HUES48 (cell line): ENCODE data around the gene ARHGEF17.

Source experiments
- H3K27ac ChIP-seq: one replicate; pipeline ENCODE4 v1.7.0; 2013; ENCODE audit warnings: low read depth, low read length, inconsistent platforms
- H3K27me3 ChIP-seq: 2 replicates; pipeline ENCODE4 v1.6.1; 2013; ENCODE audit warnings: mild to moderate bottlenecking, low read length; ENCODE audit not compliant: control insufficient read depth, insufficient read depth
- H3K36me3 ChIP-seq: 2 replicates; pipeline ENCODE4 v1.6.1; 2013; ENCODE audit warnings: low read length; ENCODE audit not compliant: control insufficient read depth, insufficient read depth
- H3K4me1 ChIP-seq: 2 replicates; pipeline ENCODE4 v1.6.1; 2013; ENCODE audit warnings: mild to moderate bottlenecking, low read length; ENCODE audit not compliant: control insufficient read depth, insufficient read depth
- H3K4me3 ChIP-seq: 2 replicates; pipeline ENCODE4 v1.5.1; 2013; ENCODE audit warnings: mild to moderate bottlenecking, low read depth, low read length
- H3K9ac ChIP-seq: 2 replicates; pipeline ENCODE4 v1.6.1; 2013; ENCODE audit warnings: mild to moderate bottlenecking, low read depth, low read length, moderate library complexity
- H3K9me3 ChIP-seq: 2 replicates; pipeline ENCODE4 v1.6.1; 2013; ENCODE audit warnings: low read length; ENCODE audit not compliant: control insufficient read depth, insufficient read depth

Gene ARHGEF17

DNA sequence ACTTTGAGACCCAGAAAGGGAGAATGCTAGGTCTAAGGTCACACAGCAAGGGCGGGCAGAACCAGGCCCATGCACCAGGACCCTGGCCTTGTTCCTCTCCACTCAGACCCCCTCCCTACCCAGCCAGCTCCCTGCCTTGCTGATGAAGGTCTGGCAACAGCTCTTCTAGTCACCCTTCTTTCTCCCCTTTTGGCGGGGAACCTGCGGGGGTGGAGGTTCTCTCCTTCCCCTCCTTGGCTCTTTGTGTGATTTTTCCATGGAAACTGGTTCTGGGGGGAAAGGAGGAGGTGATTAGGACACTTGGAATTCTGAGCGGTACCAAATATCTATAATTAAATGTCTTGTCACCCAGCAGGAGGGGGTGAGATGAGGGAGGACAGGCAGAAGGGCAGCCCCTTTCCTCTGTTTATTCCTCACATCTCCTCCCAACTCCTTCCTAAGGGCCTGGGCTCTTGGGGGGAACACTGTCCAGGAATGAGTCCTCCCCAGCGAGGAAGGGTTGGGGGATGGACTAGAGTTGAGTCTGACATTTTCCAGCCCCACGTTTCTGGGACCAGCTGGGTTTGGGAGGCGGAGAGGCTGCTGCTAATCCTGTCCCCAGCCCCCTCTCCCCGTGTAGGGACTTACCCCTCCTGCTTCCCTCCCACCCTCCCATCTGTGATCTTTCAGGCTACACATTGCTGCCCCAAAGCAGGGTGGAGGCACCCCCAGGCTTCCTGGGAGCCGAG is 7.4 kb downstream of the ARHGEF17 start:
- no peaks in the 10 kb centered on the region for H3K9me3 ChIP-seq
- H3K4me1 ChIP-seq: no peaks in the 10 kb centered on the region
- H3K36me3 ChIP-seq: no peaks in the 10 kb centered on the region
- H3K4me3 ChIP-seq: no peak overlapping the region
- peaks cover 4% of the 10 kb centered on the region; the same call in 1 of the 2 replicates for H3K27me3 ChIP-seq
- no peak overlapping the region for H3K9ac ChIP-seq
- H3K27ac ChIP-seq: no peak overlapping the region

DNA sequence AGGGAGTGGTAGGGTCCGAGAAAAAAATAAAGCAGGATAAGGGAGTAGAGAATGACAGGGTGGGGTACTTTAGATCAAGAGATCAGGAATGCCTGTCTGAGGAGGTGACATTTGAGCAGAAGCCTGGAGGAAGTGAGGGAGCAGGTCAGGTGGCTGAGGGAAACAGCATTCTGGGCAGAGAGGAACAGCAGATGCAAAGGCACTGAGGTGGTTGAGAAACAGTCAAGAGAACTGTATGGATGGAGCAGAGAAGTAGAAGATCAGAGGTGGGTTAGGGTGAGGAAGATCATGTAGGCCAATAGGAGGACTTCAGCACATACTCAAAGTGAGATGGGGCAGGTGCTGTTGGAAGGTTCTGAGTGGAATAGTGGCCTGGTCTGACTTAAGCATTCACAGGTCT is 8.3 kb downstream of the ARHGEF17 start:
- no peak overlapping the region for H3K9ac ChIP-seq
- no peaks in the 10 kb centered on the region for H3K27me3 ChIP-seq
- 0 out of 2 replicates have a peak, but pooled peaks cover 4% of the 10 kb centered on the region for H3K4me1 ChIP-seq
- no peak overlapping the region for H3K4me3 ChIP-seq
- no peak overlapping the region for H3K27ac ChIP-seq
- no peaks in the 10 kb centered on the region for H3K9me3 ChIP-seq
- no peaks in the 10 kb centered on the region for H3K36me3 ChIP-seq

DNA sequence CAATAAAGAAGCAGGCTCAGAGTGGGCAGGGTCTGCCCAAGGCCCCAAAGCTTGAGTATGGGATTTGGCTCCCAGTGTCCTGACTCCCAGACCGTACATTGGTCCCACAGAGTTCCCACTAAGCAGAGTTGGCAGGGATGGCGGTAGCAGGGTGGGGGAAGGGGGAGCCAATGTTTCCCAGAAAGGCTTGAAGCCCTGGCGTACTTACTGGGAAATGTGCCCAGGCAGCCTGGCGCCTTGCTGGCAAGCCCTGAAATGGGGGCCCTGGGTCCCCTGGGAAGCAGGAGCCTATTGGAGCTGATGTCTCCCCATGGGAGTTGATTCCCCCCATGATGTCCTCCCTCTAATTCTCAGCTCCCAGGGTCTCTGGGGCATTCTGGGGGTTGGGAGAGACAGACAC is 9.3 kb downstream of the ARHGEF17 start:
- Histone ChIP-seq H3K4me3 (no peak overlapping the region), H3K9me3 (no peaks in the 10 kb centered on the region), H3K27ac (no peak overlapping the region), H3K4me1 (peaks cover 11% of the 10 kb centered on the region), H3K27me3 (peaks cover 3% of the 10 kb centered on the region; the same call in 1 of the 2 replicates), H3K9ac (no peak overlapping the region), H3K36me3 (no peaks in the 10 kb centered on the region)

DNA sequence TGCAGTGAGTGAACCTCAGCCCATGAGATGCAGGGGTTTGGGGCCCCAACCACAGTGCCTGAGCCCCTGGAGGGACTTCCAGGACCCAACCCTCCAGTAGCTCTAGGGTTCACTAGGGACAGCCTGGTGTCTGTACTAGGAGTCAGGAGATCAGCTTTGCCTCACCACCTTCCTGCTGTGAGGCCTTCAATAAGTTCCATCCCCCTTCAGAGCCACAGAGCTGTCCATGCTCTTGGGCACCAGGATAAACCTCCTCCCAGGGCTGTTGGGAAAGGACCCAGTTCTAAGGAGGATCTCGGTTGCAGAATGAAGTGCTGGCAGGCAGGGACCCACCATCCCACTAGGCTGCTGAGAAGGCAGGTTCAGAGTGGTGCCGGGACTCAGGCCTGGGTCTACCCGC is 9.7 kb downstream of the ARHGEF17 start:
- H3K27ac ChIP-seq: no peak overlapping the region
- no peaks in the 10 kb centered on the region for H3K9me3 ChIP-seq
- no peaks in the 10 kb centered on the region for H3K36me3 ChIP-seq
- H3K4me3 ChIP-seq: no peak overlapping the region
- H3K27me3 ChIP-seq: peaks cover 5% of the 10 kb centered on the region; the same call in 1 of the 2 replicates
- H3K9ac ChIP-seq: no peak overlapping the region
- peaks cover 16% of the 10 kb centered on the region for H3K4me1 ChIP-seq

DNA sequence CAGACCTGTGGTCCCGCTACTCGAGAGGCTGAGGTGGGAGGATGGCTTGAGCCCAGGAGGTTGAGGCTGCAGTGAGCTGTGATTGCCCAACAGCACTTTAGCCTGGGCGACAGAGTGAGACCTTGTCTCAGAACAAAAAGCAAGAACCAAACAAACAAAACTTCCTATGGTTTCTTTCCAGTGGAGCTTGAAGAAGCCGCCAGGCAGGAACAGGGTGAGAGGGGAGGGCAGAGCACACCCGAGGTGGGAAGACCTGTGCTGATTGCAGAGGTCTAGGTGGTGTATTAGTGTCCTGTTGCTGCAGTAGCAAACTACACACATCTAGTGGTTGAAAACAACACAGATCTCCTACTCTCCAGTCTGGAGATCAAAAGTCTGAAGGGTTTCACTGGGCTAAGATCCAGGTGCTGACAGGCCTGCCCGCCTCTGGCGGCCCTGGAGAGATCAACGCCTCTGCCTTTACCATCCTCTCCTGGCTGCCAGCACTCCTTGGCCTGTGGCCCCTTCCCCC is 10.5 kb downstream of the ARHGEF17 start:
- Histone ChIP-seq H3K9ac (no peak overlapping the region), H3K4me3 (no peak overlapping the region), H3K27ac (no peak overlapping the region), H3K4me1 (peaks cover 22% of the 10 kb centered on the region), H3K9me3 (no peaks in the 10 kb centered on the region), H3K36me3 (no peaks in the 10 kb centered on the region), H3K27me3 (peaks cover 5% of the 10 kb centered on the region; the same call in 1 of the 2 replicates)

DNA sequence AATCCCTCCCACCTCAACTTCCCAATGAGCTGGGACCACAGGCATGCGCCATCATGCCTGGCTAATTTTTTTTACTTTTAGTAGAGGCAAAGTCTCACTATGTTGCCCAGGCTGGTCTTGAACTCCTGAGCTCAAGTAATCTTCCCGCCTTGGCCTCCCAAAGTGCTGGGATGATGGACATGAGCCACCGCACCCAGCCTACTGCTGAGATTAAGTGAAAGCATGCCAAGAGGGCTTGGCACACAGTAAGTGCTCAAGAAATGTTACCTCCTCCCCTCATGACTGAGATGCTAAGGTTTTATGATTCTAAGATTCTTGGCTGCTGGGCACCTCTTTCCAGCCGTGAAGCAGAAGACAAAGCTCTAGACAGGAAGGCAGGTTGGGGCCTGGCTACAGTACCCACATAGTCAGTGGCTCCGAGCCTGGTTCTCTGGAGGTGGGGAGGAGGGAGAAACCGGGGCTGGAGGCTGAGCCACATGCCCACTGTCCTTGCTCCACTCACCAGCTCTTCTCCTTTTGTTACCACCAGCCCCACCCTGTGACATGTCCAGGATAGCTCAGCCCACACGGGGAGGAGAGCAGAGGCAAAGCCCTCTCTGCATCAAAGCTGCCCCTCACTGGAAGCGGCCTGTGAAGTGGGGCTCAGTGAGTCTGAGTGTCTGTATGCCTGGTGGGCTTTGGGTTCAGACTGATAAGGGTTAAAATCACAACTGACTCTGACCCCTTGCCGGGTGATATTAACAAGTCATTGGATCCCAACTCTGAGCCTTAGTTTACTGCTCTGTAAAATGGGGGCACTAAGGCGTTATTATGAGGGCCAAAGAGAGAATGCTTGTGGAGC is 12.9 kb downstream of the ARHGEF17 start:
- Histone ChIP-seq H3K9ac (no peak overlapping the region), H3K4me3 (no peak overlapping the region), H3K4me1 (peaks cover 30% of the 10 kb centered on the region), H3K9me3 (no peaks in the 10 kb centered on the region), H3K27me3 (peaks cover 5% of the 10 kb centered on the region; the same call in 1 of the 2 replicates), H3K27ac (no peak overlapping the region), H3K36me3 (no peaks in the 10 kb centered on the region)

DNA sequence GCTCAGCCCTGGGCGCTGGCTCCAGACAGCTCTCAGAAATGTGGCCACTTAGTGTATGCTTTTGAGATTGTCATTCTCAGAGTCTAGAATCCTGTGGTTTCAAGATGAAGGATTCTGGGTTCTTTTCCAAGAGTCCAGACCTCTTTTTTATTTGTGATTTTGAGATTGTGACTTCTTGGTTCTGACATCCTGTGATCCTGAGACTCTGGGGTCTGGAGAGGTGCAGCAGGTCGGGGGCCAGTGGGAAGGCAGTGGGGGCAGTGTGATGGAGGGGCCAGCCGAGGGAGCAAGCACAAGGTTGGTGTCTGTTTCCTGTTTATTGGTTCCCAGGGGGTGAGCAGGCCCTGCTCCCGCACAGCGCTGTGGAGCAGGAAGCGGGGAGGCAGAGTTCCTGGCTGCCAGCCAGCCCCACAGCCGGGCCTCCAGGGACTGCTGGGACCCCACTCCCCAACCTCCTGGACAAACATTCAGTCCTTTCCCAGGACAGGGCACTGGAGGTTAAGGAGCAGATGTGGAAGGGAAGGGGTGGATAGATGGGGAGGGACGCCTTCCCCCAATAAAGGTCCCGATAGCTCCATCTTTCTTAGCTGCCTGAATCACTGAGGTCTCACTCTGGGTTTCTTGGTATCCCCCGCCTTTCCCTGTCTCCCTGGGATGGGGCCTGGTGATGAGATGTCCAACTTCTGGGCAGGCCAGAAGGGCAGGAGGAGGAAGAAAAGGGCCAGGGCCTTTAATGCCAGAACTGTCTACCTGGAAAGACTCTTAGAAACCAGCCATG is 13.7 kb downstream of the ARHGEF17 start:
- no peak overlapping the region for H3K4me3 ChIP-seq
- no peaks in the 10 kb centered on the region for H3K9me3 ChIP-seq
- H3K4me1 ChIP-seq: peaks cover 30% of the 10 kb centered on the region
- no peaks in the 10 kb centered on the region for H3K36me3 ChIP-seq
- H3K27me3 ChIP-seq: peaks cover 5% of the 10 kb centered on the region; the same call in 1 of the 2 replicates
- no peak overlapping the region for H3K9ac ChIP-seq
- no peak overlapping the region for H3K27ac ChIP-seq

DNA sequence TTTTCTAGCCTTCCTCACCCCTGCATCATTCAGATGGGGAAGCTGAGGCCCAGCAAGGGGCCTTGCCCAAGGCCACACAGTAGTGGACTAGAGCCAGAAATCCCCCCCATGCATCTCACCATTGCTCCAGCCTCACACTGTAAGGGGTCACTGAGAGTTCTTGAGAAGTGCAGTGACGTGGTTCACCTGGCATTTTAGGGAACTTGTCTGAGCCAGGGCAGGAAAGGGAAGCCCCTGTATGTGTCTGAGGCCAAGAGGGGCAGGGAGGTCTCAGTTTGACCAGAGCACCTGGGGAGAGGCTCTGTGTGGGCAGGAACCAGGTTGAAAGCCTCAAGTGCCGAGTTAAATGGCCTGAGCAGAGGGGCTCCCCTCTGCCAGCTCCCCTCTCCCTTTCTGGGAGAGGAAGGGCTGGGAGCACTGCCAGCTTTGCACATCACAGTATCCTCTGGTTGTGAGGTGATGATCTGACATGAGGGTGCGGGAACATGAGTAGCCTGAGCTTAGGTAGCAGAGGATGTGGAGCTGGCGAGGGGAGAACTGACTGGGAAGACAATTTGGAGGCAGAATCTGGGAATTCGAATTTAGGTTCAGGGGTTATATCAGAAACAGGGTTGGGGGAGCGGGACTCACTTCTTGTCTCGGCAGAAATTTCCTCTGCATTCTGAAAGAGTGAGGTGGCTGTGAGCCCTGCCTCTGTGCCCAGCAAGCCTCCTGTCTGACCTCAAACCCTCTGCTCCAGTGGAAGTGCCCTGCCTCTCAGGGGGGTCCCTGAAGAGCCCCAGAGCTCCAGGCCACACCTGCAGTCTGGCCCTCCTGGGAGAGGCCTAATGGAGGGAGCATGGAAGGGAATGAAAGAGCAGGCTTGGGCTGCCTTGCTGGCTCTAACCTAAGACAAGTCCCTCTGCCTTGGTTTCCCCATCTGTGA is 14.6 kb downstream of the ARHGEF17 start:
- H3K27me3 ChIP-seq: peaks cover 5% of the 10 kb centered on the region; the same call in 1 of the 2 replicates
- no peak overlapping the region for H3K27ac ChIP-seq
- no peaks in the 10 kb centered on the region for H3K9me3 ChIP-seq
- H3K4me1 ChIP-seq: peaks cover 30% of the 10 kb centered on the region
- no peak overlapping the region for H3K4me3 ChIP-seq
- H3K36me3 ChIP-seq: no peaks in the 10 kb centered on the region
- H3K9ac ChIP-seq: no peak overlapping the region

DNA sequence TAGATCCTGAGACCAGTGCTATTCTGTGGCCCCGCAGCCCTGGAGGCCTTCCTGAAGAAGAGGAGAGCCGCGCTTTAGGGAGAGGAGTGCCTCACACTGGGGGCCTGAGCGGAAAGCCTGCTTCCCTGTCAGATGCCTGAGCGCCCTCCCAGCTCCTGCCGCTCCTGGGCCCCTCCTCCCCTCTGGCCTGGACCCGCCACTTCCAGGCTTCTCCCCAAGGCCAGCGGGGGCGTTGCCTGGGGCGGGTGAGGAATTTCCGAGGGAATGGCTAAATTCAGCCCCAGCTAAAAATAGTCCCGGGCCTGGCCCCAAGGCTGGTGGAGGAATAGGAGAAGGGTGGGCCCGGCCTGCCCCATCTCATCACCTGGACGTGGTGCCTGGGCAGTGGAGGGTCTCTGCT is 15.4 kb downstream of the ARHGEF17 start:
- Histone ChIP-seq H3K9ac (no peak overlapping the region), H3K4me1 (peaks cover 30% of the 10 kb centered on the region), H3K27ac (no peak overlapping the region), H3K27me3 (peaks cover 8% of the 10 kb centered on the region; the same call in 1 of the 2 replicates), H3K9me3 (no peaks in the 10 kb centered on the region), H3K36me3 (no peaks in the 10 kb centered on the region), H3K4me3 (no peak overlapping the region)

DNA sequence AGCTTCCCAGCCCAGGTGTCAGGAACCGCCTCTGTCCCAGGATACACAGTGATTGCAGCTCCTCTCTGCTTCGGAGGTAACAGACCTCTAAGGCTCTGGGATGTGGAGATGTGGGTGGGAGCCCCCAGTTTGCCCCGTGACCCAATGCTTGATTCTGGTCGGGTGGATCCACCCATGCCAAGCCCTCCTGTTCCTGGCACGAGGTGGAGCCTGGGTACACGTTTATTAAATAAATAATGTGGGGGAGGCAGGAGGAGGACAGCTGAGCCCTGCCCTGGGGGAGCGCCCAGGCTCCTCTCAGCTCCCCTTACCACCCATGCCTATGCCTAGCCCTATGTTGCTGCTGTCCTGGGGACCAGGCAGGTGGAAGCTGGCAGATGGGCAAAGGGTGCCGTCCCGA is 16.0 kb downstream of the ARHGEF17 start:
- Histone ChIP-seq H3K27ac (no peak overlapping the region), H3K9ac (no peak overlapping the region), H3K4me3 (no peak overlapping the region), H3K36me3 (no peaks in the 10 kb centered on the region), H3K9me3 (no peaks in the 10 kb centered on the region), H3K4me1 (peaks cover 30% of the 10 kb centered on the region), H3K27me3 (peaks cover 10% of the 10 kb centered on the region)
